OCI-LY7 (cell line): Measurements from ENCODE around the gene PPM1H. TPM values are rescaled to one million over a fixed set of nuclear protein-coding genes. Genes with fewer than 3 reads are reported as not detected.

Source experiments
- BruUV-seq: library from RNA; stranded (reverse); fragments of 400-500 nt; replicated peaks from 2 replicates; lab custom pipeline; 2021; lab: Mats Ljungman, UMichigan
- CTCF ChIA-PET: fragments of 300-600 bp; sonication (Branson Sonifier 250); formaldehyde crosslinking; loops from one replicate; lab custom pipeline; 2022; ENCODE audit warnings: antibody characterized with exemption; ENCODE audit not compliant: unreplicated experiment; lab: Charles Lee
- POLR2A ChIA-PET: fragments of 300-600 bp; sonication (Branson Sonifier 250); formaldehyde crosslinking; loops from one replicate; lab custom pipeline; 2022; ENCODE audit warnings: antibody characterized with exemption; lab: Charles Lee
- DNase-seq: peaks from one replicate; pipeline ENCODE4 v3.0.0-alpha.2; 2015; ENCODE audit warnings: low spot score
- H2AFZ ChIP-seq: fragments of 200-600 bp; sonication (generic), shearing (Covaris generic); 2 replicates; pipeline ENCODE4 v1.6.1; 2014; ENCODE audit warnings: mild to moderate bottlenecking, antibody characterized with exemption, low read length, moderate library complexity
- H3K27ac ChIP-seq: fragments of 200-600 bp; sonication (generic); 2 replicates; pipeline ENCODE4 v1.5.1; 2014; ENCODE audit warnings: mixed run types, low read depth, mild to moderate bottlenecking, moderate library complexity, low read length, inconsistent platforms; ENCODE audit not compliant: poor library complexity, severe bottlenecking
- H3K36me3 ChIP-seq: fragments of 200-600 bp; sonication (generic); 2 replicates; pipeline ENCODE4 v1.6.1; 2014; ENCODE audit warnings: mild to moderate bottlenecking, antibody characterized with exemption, low read length, moderate library complexity, mixed read lengths; ENCODE audit not compliant: insufficient read depth
- H3K4me1 ChIP-seq: fragments of 200-600 bp; sonication (generic); 2 replicates; pipeline ENCODE4 v1.5.1; 2014; ENCODE audit warnings: mild to moderate bottlenecking, low read length; ENCODE audit not compliant: insufficient read depth, poor library complexity, severe bottlenecking
- H3K4me2 ChIP-seq: fragments of 200-600 bp; sonication (generic); 2 replicates; pipeline ENCODE4 v1.6.1; 2014; ENCODE audit warnings: mild to moderate bottlenecking, low read length
- H3K4me3 ChIP-seq: fragments of 200-600 bp; sonication (generic); 2 replicates; pipeline ENCODE4 v1.5.1; 2014; ENCODE audit warnings: mild to moderate bottlenecking, low read depth, low read length; ENCODE audit not compliant: poor library complexity, severe bottlenecking
- H3K79me2 ChIP-seq: fragments of 200-600 bp; sonication (generic); 2 replicates; pipeline ENCODE4 v1.6.1; 2016; ENCODE audit warnings: low read depth, mild to moderate bottlenecking, low read length, moderate library complexity, mixed read lengths; ENCODE audit not compliant: insufficient read depth
- H3K9me2 ChIP-seq: fragments of 200-600 bp; sonication (generic); 2 replicates; pipeline ENCODE4 v1.6.1; 2016; ENCODE audit warnings: mild to moderate bottlenecking, low read length, mixed read lengths; ENCODE audit not compliant: insufficient read depth
- H3K9me3 ChIP-seq: fragments of 200-600 bp; sonication (generic); 2 replicates; pipeline ENCODE4 v1.6.1; 2014; ENCODE audit warnings: mild to moderate bottlenecking, mixed run types, low read length, mixed read lengths
- H4K20me1 ChIP-seq: fragments of 200-600 bp; sonication (generic); 2 replicates; pipeline ENCODE4 v1.6.1; 2014; ENCODE audit warnings: mild to moderate bottlenecking, antibody characterized with exemption, low read length, moderate library complexity, mixed read lengths; ENCODE audit not compliant: insufficient read depth
- EZH2phosphoT487 ChIP-seq: fragments of 200-600 bp; sonication (generic); IDR thresholded peaks from 2 replicates; pipeline ENCODE4 v1.6.1; 2018; ENCODE audit warnings: low read depth, borderline replicate concordance, mild to moderate bottlenecking, mixed run types, antibody characterized with exemption, low read length, moderate library complexity, mixed read lengths
- intact Hi-C: fragments of 100-400 bp; cut with micrococcal nuclease; formaldehyde crosslinking; loops from one replicate; pipeline ENCODE4 v1.10.0; 2022; ENCODE audit not compliant: unreplicated experiment
- total RNA-seq, 2 experiments: library from RNA; depleted of rRNA in 1 of 2; stranded (reverse); fragments of >200 nt in 1 of 2; shearing (Covaris generic) in 1 of 2; gene quantifications; 2 replicates each; pipeline ENCODE4 v1.2.3, GENCODE V29; 2014 to 2022
- TF ChIP-seq, protein P1 (sequence below): fragments of 200-600 bp; sonication (generic); conservative IDR thresholded peaks from 2 replicates; pipeline ENCODE4 v1.5.1; 2014; ENCODE audit warnings: mild to moderate bottlenecking, antibody characterized with exemption, low read length, moderate library complexity, mixed read lengths

PPM1H gene
- total RNA-seq, 2 experiments from 2014 or later: 2.0 to 3.4 TPM

DNA sequence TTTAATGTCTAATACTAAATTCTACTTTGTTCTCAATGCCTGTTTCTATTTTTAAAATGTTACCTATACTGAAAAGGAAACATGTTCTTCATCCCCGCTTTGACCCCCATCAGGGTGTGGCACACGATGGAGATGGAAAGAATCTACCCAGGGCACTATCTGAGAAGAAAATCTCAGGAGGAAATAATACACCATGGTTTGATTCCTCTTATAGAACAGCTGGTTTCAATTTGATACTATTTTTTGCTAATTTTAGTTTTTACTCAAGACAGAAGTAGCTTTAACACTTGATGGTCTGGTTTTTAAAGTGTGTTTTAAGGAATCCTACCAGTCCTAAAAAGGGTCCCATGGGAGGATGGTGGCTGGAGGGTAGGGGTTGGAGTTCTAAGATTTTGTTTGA lies 56.7 kb downstream of the PPM1H start:
- Histone ChIP-seq H3K36me3 (no peaks in the 10 kb centered on the region), H3K4me2 (no peak overlapping the region), H3K9me2 (no peaks in the 10 kb centered on the region), H3K4me1 (peaks cover 24% of the 10 kb centered on the region), H3K79me2 (no peaks in the 10 kb centered on the region), H3K4me3 (no peak overlapping the region), H3K27ac (no peak overlapping the region), H2AFZ (no peak overlapping the region), H3K9me3 (no peaks in the 10 kb centered on the region), H4K20me1 (no peaks in the 10 kb centered on the region)
- DNase-seq: no peak
- ChIA-PET POLR2A (no interaction called here), CTCF (no interaction called here)
- BruUV-seq: no TSS peak
- intact Hi-C loops: no loop called here
- no peak for TF ChIP-seq EZH2phosphoT487
- TF ChIP-seq, protein P1, sequence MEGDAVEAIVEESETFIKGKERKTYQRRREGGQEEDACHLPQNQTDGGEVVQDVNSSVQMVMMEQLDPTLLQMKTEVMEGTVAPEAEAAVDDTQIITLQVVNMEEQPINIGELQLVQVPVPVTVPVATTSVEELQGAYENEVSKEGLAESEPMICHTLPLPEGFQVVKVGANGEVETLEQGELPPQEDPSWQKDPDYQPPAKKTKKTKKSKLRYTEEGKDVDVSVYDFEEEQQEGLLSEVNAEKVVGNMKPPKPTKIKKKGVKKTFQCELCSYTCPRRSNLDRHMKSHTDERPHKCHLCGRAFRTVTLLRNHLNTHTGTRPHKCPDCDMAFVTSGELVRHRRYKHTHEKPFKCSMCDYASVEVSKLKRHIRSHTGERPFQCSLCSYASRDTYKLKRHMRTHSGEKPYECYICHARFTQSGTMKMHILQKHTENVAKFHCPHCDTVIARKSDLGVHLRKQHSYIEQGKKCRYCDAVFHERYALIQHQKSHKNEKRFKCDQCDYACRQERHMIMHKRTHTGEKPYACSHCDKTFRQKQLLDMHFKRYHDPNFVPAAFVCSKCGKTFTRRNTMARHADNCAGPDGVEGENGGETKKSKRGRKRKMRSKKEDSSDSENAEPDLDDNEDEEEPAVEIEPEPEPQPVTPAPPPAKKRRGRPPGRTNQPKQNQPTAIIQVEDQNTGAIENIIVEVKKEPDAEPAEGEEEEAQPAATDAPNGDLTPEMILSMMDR: no peak

DNA sequence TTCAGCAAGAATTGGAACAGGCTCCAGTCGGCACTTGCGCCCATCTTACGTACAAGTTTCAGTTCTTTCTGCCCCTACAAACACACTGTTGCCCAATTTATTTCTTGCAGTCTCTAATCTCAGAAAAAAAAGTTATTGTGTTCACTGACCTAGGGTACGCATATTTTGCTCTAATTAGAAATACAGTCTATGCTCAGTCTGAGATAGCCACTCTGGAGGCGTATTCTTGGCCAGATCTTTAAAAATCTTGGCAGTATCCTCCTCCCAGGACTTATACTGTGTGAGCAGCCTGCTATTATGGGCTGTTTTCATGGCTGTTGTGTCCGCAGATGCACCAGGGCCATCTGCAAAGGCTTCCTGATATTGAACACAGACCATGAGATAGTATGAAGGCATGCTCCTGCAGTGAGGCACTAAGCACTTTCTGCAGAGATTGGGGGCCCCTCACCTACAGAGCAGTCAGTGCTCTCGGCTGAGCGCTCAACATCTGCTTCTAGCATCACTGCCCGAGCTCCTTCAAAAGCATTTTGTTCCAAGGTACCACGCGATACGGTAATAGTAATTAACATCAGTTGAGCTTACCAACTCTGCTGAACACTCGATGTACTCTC lies 57.9 kb downstream of the PPM1H start:
- Histone ChIP-seq H3K36me3 (no peaks in the 10 kb centered on the region), H3K9me2 (no peaks in the 10 kb centered on the region), H3K79me2 (no peaks in the 10 kb centered on the region), H3K27ac (no peak overlapping the region), H3K4me3 (no peak overlapping the region), H3K4me1 (peaks cover 12% of the 10 kb centered on the region), H3K4me2 (no peak overlapping the region), H2AFZ (no peak overlapping the region), H4K20me1 (no peaks in the 10 kb centered on the region), H3K9me3 (no peaks in the 10 kb centered on the region)
- no TSS peak for BruUV-seq
- ChIA-PET POLR2A (no interaction called here), CTCF (no interaction called here)
- no peak for DNase-seq
- intact Hi-C loops: no loop called here
- no peak for TF ChIP-seq EZH2phosphoT487
- TF ChIP-seq, protein P1: no peak

DNA sequence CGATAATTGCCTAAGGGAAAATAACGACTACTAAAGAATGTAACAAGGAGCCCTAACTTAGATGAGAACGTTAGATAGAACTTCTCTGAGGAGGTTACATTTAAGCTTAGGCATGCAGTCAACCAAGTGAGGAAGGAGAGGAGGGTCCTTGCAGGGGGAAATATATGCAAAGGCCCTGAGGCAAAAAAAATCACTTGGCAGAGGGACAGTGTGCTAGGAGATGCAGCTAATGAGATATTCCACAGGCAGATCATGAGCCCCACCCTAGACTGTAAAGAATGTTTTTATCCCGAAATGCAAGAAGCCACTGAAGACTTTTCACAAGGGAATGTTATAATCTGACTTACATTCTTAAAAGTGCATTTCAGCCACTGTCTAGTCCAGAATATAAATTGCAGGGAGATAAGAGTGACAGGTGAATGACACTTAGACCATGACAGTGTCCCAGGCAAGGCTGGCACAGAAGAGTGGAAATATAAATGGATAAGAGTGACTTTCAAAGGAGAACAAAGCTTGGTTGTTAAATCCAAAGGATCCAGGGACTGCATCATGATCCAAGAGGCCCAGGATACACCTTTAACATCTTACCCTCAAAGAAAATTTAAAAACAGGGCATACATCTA lies 61.0 kb downstream of the PPM1H start:
- H3K27ac ChIP-seq: no peak overlapping the region
- ChIA-PET POLR2A (interaction anchor here (0.7 kb wide), 2 partner anchors 63 to 931 kb away, joined by 3 read pairs; no protein-coding TSS in a partner anchor), CTCF (no interaction called here)
- H3K79me2 ChIP-seq: no peaks in the 10 kb centered on the region
- no peak overlapping the region for H3K4me2 ChIP-seq
- H3K9me3 ChIP-seq: no peaks in the 10 kb centered on the region
- no peak for DNase-seq
- BruUV-seq: no TSS peak
- no peak overlapping the region for H3K4me3 ChIP-seq
- intact Hi-C loops: no loop called here
- no peaks in the 10 kb centered on the region for H3K36me3 ChIP-seq
- TF ChIP-seq, protein P1: no peak
- H3K9me2 ChIP-seq: no peaks in the 10 kb centered on the region
- H4K20me1 ChIP-seq: no peaks in the 10 kb centered on the region
- no peaks in the 10 kb centered on the region for H3K4me1 ChIP-seq
- H2AFZ ChIP-seq: no peak overlapping the region
